ENCODE data around the gene TMEM131.

DNA sequence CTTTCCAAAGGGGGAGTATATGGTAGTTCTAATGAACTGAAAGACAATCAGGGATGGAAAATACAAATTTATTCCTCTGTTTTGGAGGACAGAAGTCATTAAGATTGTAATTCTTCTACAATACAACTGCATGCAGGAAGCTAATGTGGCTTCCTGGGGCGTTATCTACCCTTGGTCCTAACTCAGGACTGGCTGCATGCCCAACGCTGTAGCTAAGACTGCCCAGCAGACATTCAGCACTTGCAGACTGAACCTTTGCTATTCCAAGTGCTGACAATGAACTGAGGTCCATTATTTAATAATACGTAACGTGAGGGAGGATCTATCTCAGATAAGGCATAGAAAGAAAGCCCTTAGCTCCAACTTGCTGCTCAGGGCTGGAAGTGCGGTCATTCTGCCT, 229.2 kb downstream of the TMEM131 start:
- TF ChIP-seq, protein P1, sequence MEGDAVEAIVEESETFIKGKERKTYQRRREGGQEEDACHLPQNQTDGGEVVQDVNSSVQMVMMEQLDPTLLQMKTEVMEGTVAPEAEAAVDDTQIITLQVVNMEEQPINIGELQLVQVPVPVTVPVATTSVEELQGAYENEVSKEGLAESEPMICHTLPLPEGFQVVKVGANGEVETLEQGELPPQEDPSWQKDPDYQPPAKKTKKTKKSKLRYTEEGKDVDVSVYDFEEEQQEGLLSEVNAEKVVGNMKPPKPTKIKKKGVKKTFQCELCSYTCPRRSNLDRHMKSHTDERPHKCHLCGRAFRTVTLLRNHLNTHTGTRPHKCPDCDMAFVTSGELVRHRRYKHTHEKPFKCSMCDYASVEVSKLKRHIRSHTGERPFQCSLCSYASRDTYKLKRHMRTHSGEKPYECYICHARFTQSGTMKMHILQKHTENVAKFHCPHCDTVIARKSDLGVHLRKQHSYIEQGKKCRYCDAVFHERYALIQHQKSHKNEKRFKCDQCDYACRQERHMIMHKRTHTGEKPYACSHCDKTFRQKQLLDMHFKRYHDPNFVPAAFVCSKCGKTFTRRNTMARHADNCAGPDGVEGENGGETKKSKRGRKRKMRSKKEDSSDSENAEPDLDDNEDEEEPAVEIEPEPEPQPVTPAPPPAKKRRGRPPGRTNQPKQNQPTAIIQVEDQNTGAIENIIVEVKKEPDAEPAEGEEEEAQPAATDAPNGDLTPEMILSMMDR (IDR thresholded peaks at IDR 0.05 in 4 of 5, conservative IDR thresholded peaks at IDR 0.05 in 1 of 5): no peak
- TF ChIP-seq POLR2A (IDR thresholded peaks at IDR 0.05): no peak
